ENCODE data around the gene PECR. TPM values are rescaled to one million over a fixed set of nuclear protein-coding genes. Genes with fewer than 3 reads are reported as not detected.

PECR gene
- total and polyA plus RNA-seq, 4 donors = 10.6 to 25.9 (median 13.4) TPM

- ATAC-seq (ENCODE audit: insufficient read depth, low FRiP score) = no peak
- no peak for TF ChIP-seq CTCF (IDR thresholded peaks at IDR 0.05; ENCODE audit: control extremely low read depth, extremely low read depth)
- 90 to 93% methylated on average over 7 of the region's 7 CpGs for WGBS, 2 donors
These were observed 56.8 kb downstream of the PECR start for GRCh38 chr2:216024779-216025336.

GRCh38 chr2:216023055-216023648 is 58.5 kb downstream of the PECR start:
- Histone ChIP-seq H3K27me3 (ENCODE audit: control insufficient read depth in 3 of 3, insufficient read depth in 3 of 3, low read length in 2 of 3) (no peaks in the 10 kb centered on the region), H3K4me1 (ENCODE audit: control insufficient read depth in 5 of 5, insufficient read depth in 5 of 5, low read length in 5 of 5) (peaks cover 0 to 8% (median 0%) of the 10 kb centered on the region in 5 donors), H3K36me3 (ENCODE audit: control insufficient read depth in 4 of 4, insufficient read depth in 4 of 4, low read length in 4 of 4) (no peaks in the 10 kb centered on the region), H3K9ac (ENCODE audit: insufficient read depth in 1 of 2, low read length in 2 of 2) (no peak overlapping the region), H3K27ac (ENCODE audit: low read depth in 1 of 2, low read length in 1 of 2) (no peak overlapping the region), H3K9me3 (ENCODE audit: control insufficient read depth in 4 of 4, insufficient read depth in 3 of 4, low read length in 3 of 4) (no peaks in the 10 kb centered on the region), H3K4me3 (no peak overlapping the region)
- 20 to 28% methylated on average over 3 of the region's 3 CpGs for WGBS, 2 donors
- DNase-seq = peak; percentile 24 to 63 (median 49)
- peak; percentile 30 for TF ChIP-seq CTCF (IDR thresholded peaks at IDR 0.05; ENCODE audit: control extremely low read depth, extremely low read depth)
- ATAC-seq (ENCODE audit: insufficient read depth, low FRiP score) = no peak

More at GRCh38 chr2:216024779-216025336, 56.8 kb downstream of the PECR start:
- Histone ChIP-seq H3K9me3 (ENCODE audit: control insufficient read depth in 4 of 4, insufficient read depth in 3 of 4, low read length in 3 of 4) (no peaks in the 10 kb centered on the region), H3K4me3 (no peak overlapping the region), H3K27ac (ENCODE audit: low read depth in 1 of 2, low read length in 1 of 2) (no peak overlapping the region), H3K27me3 (ENCODE audit: control insufficient read depth in 3 of 3, insufficient read depth in 3 of 3, low read length in 2 of 3) (no peaks in the 10 kb centered on the region), H3K9ac (ENCODE audit: insufficient read depth in 1 of 2, low read length in 2 of 2) (no peak overlapping the region), H3K36me3 (ENCODE audit: control insufficient read depth in 4 of 4, insufficient read depth in 4 of 4, low read length in 4 of 4) (peaks cover 0 to 3% (median 0%) of the 10 kb centered on the region in 4 donors), H3K4me1 (ENCODE audit: control insufficient read depth in 5 of 5, insufficient read depth in 5 of 5, low read length in 5 of 5) (peaks cover 0 to 8% (median 0%) of the 10 kb centered on the region in 5 donors)
- DNase-seq = peak in 2 of 3 donors; percentile 20 to 50

- no peak for TF ChIP-seq CTCF (IDR thresholded peaks at IDR 0.05; ENCODE audit: control extremely low read depth, extremely low read depth)
- Histone ChIP-seq H3K9me3 (ENCODE audit: control insufficient read depth in 4 of 4, insufficient read depth in 3 of 4, low read length in 3 of 4) (no peaks in the 10 kb centered on the region), H3K36me3 (ENCODE audit: control insufficient read depth in 4 of 4, insufficient read depth in 4 of 4, low read length in 4 of 4) (no peaks in the 10 kb centered on the region), H3K27ac (ENCODE audit: low read depth in 1 of 2, low read length in 1 of 2) (no peak overlapping the region), H3K27me3 (ENCODE audit: control insufficient read depth in 3 of 3, insufficient read depth in 3 of 3, low read length in 2 of 3) (no peaks in the 10 kb centered on the region), H3K4me3 (no peak overlapping the region), H3K4me1 (ENCODE audit: control insufficient read depth in 5 of 5, insufficient read depth in 5 of 5, low read length in 5 of 5) (peaks cover 0 to 8% (median 0%) of the 10 kb centered on the region in 5 donors), H3K9ac (ENCODE audit: insufficient read depth in 1 of 2, low read length in 2 of 2) (no peak overlapping the region)
- no peak for DNase-seq
- WGBS, 2 donors = 84 to 90% methylated on average over 7 of the region's 7 CpGs
- ATAC-seq (ENCODE audit: insufficient read depth, low FRiP score) = no peak
These were observed 59.6 kb downstream of the PECR start for GRCh38 chr2:216021768-216022565.
